HepG2 (cell line): ENCODE results near the gene PIN4. TPM values are rescaled to one million over a fixed set of nuclear protein-coding genes. Genes with fewer than 3 reads are reported as not detected.

Source experiments
- ATAC-seq: fragments of 200-7000 bp; cut with Tn5 transposase; 3 replicates; pipeline ENCODE4 v1.9.1; 2020; ENCODE audit warnings: mild to moderate bottlenecking, moderate library complexity
- BruUV-seq: library from RNA; stranded (reverse); fragments of 400-500 nt; replicated peaks from 2 replicates; lab custom pipeline; 2021; lab: Mats Ljungman, UMichigan
- CTCF ChIA-PET: fragments of 300-600 bp; formaldehyde crosslinking; extraction: SDS; loops from one replicate; lab custom pipeline; 2021; ENCODE audit warnings: low total read pairs, inconsistent platforms, low intra/inter-chr PET ratio; lab: Yijun Ruan, JAX
- POLR2A ChIA-PET: fragments of 350-600 bp; sonication (Branson Sonifier 250); formaldehyde crosslinking; loops from one replicate; lab custom pipeline; 2020; ENCODE audit warnings: antibody characterized with exemption, inconsistent platforms; lab: Yijun Ruan, JAX
- DNase-seq: peaks from one replicate; pipeline ENCODE4 v3.0.0-alpha.2; 2015; ENCODE audit warnings: low spot score
- FAIRE-seq: peaks from 3 replicates; lab custom pipeline; 2011; peaks lifted over from hg19 to GRCh38; lab: Jason Lieb, UNC
- H2AFZ ChIP-seq: one replicate; pipeline ENCODE4 v1.6.1; 2011; ENCODE audit warnings: low read length, inconsistent platforms
- H3K27ac ChIP-seq: fragments of 300-600 bp; 3 replicates; pipeline ENCODE4 v1.8.0; 2011; ENCODE audit warnings: mixed run types, mild to moderate bottlenecking, mixed read lengths, low read length, inconsistent platforms; ENCODE audit not compliant: insufficient read depth; ENCODE audit errors: extremely low read length
- H3K27me3 ChIP-seq, 2 experiments: fragments of 200-600 bp in 1 of 2; 2 replicates in 1 of 2; 3 replicates in 1 of 2; pipeline versions ENCODE4 v1.6.0 to v1.8.0; 2011; ENCODE audit warnings: low read length in 2 of 2, mild to moderate bottlenecking in 2 of 2, moderate library complexity in 2 of 2, inconsistent platforms in 1 of 2; ENCODE audit not compliant: insufficient read depth in 2 of 2, control insufficient read depth in 1 of 2
- H3K36me3 ChIP-seq, 2 experiments: fragments of 200-600 bp in 1 of 2; replicated peaks in 1 of 2; 2 replicates in 1 of 2; 3 replicates in 1 of 2; pipeline versions ENCODE4 v1.5.1 to v1.8.0; 2011; ENCODE audit warnings: low read length in 2 of 2, inconsistent platforms in 1 of 2; ENCODE audit not compliant: insufficient read depth in 2 of 2, control insufficient read depth in 1 of 2
- H3K4me1 ChIP-seq: 2 replicates; pipeline ENCODE4 v1.5.1; 2012; ENCODE audit warnings: low read length, inconsistent platforms; ENCODE audit not compliant: insufficient read depth
- H3K4me2 ChIP-seq: 2 replicates; pipeline ENCODE4 v1.6.0; 2011; ENCODE audit warnings: low read depth, low read length, inconsistent platforms
- H3K4me3 ChIP-seq, 3 experiments: fragments of 200-600 bp in 1 of 3; sonication (generic), shearing (Covaris generic) in 1 of 3; replicated peaks in 1 of 3; 2 replicates each; pipeline ENCODE4 v1.5.1; 2011 to 2016; ENCODE audit warnings: low read length in 3 of 3, inconsistent platforms in 2 of 3, low read depth in 2 of 3, mild to moderate bottlenecking in 2 of 3, control low read depth in 1 of 3, mixed read lengths in 1 of 3; ENCODE audit not compliant: insufficient read depth in 1 of 3
- H3K79me2 ChIP-seq: one replicate; pipeline ENCODE4 v1.6.1; 2011; ENCODE audit warnings: low read length, inconsistent platforms; ENCODE audit not compliant: insufficient read depth
- H3K9ac ChIP-seq: 2 replicates; pipeline ENCODE4 v1.6.0; 2011; ENCODE audit warnings: mild to moderate bottlenecking, low read depth, low read length, inconsistent platforms; ENCODE audit not compliant: insufficient read depth
- H3K9me3 ChIP-seq: 2 replicates; pipeline ENCODE4 v1.5.1; 2012; ENCODE audit warnings: mild to moderate bottlenecking, low read length
- H4K20me1 ChIP-seq: 2 replicates; pipeline ENCODE4 v1.6.0; 2011; ENCODE audit warnings: inconsistent platforms, mild to moderate bottlenecking, low read length, moderate library complexity; ENCODE audit not compliant: insufficient read depth
- DR1 ChIP-seq: sonication (generic); formaldehyde crosslinking; IDR thresholded peaks from 2 replicates; pipeline ENCODE4 v1.8.0; 2021; ENCODE audit warnings: mild to moderate bottlenecking, missing genetic modification reagents, inconsistent platforms
- FOXK2 ChIP-seq: fragments of 450-650 bp; IDR thresholded peaks from 2 replicates; pipeline ENCODE4 v1.6.1; 2016
- GATAD1 ChIP-seq: IDR thresholded peaks from 2 replicates; pipeline ENCODE4 v1.6.1; 2016; ENCODE audit warnings: missing genetic modification reagents, missing compliant biosample characterization
- HDAC1 ChIP-seq: sonication (generic); formaldehyde crosslinking; IDR thresholded peaks from 2 replicates; pipeline ENCODE4 v1.5.1; 2020; ENCODE audit warnings: mild to moderate bottlenecking, missing genetic modification reagents
- RARA ChIP-seq: IDR thresholded peaks from 2 replicates; pipeline ENCODE4 v1.6.1; 2016; ENCODE audit warnings: missing genetic modification reagents, missing compliant biosample characterization
- ZNF749 ChIP-seq: sonication (generic); formaldehyde crosslinking; IDR thresholded peaks from 2 replicates; pipeline ENCODE4 v1.8.0; 2022; ENCODE audit warnings: mild to moderate bottlenecking, missing genetic modification reagents, moderate library complexity, borderline replicate concordance
- WGBS: methylation state at CpG from one replicate; pipeline ENCODE4 v1.1.6; 2017; ENCODE audit warnings: low lambda C conversion rate; 5-methylcytosine and 5-hydroxymethylcytosine counted together
- in situ Hi-C: cut with HindIII; loops from 2 replicates; pipeline ENCODE4 v1.10.0; 2017; ENCODE audit warnings: low pct_unique_long_range_greater_than_20kb; ENCODE audit not compliant: extremely low pct_ligation_motif_present
- intact Hi-C: fragments of 100-400 bp; cut with micrococcal nuclease; formaldehyde crosslinking; loops from one replicate; pipeline ENCODE4 v1.10.0; 2022; ENCODE audit not compliant: unreplicated experiment
- polyA plus RNA-seq, 8 experiments: library from polyadenylated mRNA; depleted of rRNA in 3 of 8; stranded (reverse) in 7 of 8; unstranded in 1 of 8; fragments of >200 nt; fragmentation: Illumina TruSeq in 4 of 8; extraction: Trizol in 4 of 8; gene quantifications; 2 replicates each; pipeline versions ENCODE4 v1.2.1 to v1.2.3, GENCODE V29; 2011 to 2016; ENCODE audit warnings: low read depth in 4 of 8, missing spikeins in 1 of 8, mixed read lengths in 1 of 8; ENCODE audit not compliant: insufficient read depth in 1 of 8
- total RNA-seq, 5 experiments: library from RNA; depleted of rRNA; stranded (reverse); fragments of >200 nt; fragmentation: Illumina TruSeq; extraction: Trizol; gene quantifications; 2 replicates each; pipeline ENCODE4 v1.2.3, GENCODE V29; 2016; ENCODE audit warnings: low read depth in 1 of 5
- TF ChIP-seq, protein P1 (sequence below): IDR thresholded peaks from 2 replicates; pipeline ENCODE4 v1.6.1; 2012; ENCODE audit warnings: inconsistent platforms
- TF ChIP-seq, protein P2 (sequence below): sonication (generic); formaldehyde crosslinking; conservative IDR thresholded peaks from 2 replicates; pipeline ENCODE4 v1.8.0; 2022; ENCODE audit warnings: missing genetic modification reagents

PIN4 gene
- total and polyA plus RNA-seq, 2 of the 13 experiments (the other 11 are each of a cell fraction or from before 2014, with no cell fraction given), result 12.6 to 29.5 TPM

DNA sequence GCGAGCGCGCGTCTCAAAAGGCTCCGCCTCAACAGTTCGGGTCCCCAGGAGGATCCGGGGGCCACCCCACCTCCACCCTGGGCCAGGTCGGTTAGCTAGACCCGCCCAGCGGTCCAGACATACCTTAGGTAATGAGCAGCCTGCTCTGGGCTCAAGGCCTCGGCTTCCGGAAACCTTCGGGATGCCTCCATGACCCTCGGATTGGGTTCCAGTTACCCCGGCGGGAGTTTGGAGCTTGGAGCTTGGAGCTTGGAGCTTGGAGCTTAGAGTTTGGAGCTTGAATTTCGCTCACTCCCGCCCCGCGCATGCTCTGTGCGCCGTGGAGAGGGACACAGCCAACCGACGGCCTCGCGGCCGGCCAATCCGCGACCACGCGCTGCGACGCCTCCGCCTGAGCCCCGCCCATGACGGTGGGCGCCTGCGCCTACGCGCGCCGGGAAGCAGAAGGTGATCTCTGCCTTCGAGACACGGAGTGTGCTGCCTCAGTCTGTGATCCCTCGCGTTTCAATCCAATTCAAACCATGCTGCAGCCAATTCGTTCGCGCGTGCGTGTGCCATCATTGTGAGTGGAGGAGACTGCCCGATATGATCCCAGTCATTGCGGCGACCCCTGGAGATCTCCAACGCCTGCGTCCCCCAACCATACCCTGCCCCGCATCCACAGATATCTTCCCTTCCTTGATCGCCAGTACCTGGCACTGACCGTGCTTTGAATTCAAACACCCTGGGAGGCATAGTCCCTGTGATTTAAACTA, 57.3 kb downstream of the PIN4 start, which contains the start of gene ERCC6L (continued):
- peak; percentile 40; the same call in 1 of the 2 replicates for TF ChIP-seq GATAD1 (CRISPR knock-in tag)
- TF ChIP-seq ZNF749 (CRISPR knock-in tag), result no peak
- TF ChIP-seq HDAC1 (CRISPR knock-in tag), result peak; percentile 80
- TF ChIP-seq, protein P1, sequence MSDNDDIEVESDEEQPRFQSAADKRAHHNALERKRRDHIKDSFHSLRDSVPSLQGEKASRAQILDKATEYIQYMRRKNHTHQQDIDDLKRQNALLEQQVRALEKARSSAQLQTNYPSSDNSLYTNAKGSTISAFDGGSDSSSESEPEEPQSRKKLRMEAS, result peak; percentile 72

DNA sequence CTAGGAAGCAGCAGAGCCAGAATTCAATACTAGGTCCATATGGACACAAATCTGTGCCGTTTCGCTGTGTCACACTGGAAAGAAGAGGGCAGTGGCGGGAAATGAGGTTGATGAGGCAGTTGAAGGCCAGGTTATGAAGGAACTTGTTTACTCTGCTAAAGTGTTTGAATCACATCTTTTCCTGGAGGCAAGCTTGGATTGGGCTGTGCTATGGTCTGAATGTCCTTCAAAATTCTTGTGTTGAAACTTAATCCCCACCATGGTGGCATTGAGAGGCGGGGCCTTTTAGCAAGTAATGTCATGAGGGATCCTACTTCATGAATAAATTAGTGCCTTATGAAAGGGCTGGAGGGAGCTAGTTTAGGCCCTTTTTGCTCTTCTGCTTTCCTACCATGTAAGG, 59.4 kb downstream of the PIN4 start:
- H3K9me3 ChIP-seq, result no peaks in the 10 kb centered on the region
- H3K27me3 ChIP-seq, result no peaks in the 10 kb centered on the region
- ATAC-seq (no peak), FAIRE-seq (no peak), DNase-seq (peak; percentile 9)
- no peak overlapping the region for H3K4me2 ChIP-seq
- BruUV-seq, result no TSS peak
- H2AFZ ChIP-seq, result no peak overlapping the region
- intact Hi-C loops (no loop called here), in situ Hi-C loops (no loop called here)
- POLR2A ChIA-PET, result no interaction called here
- CTCF ChIA-PET, result no interaction called here
- TF ChIP-seq RARA (CRISPR knock-in tag), result 0 out of 2 replicates have a peak, but pooled peaks have one; percentile 19
- no peak for TF ChIP-seq FOXK2
- no peak for TF ChIP-seq DR1 (CRISPR knock-in tag)
- TF ChIP-seq, protein P2, sequence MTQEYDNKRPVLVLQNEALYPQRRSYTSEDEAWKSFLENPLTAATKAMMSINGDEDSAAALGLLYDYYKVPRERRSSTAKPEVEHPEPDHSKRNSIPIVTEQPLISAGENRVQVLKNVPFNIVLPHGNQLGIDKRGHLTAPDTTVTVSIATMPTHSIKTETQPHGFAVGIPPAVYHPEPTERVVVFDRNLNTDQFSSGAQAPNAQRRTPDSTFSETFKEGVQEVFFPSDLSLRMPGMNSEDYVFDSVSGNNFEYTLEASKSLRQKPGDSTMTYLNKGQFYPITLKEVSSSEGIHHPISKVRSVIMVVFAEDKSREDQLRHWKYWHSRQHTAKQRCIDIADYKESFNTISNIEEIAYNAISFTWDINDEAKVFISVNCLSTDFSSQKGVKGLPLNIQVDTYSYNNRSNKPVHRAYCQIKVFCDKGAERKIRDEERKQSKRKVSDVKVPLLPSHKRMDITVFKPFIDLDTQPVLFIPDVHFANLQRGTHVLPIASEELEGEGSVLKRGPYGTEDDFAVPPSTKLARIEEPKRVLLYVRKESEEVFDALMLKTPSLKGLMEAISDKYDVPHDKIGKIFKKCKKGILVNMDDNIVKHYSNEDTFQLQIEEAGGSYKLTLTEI (CRISPR knock-in tag), result no peak
- H3K4me3 ChIP-seq, result no peak overlapping the region
- H4K20me1 ChIP-seq, result no peaks in the 10 kb centered on the region
- H3K9ac ChIP-seq, result no peak overlapping the region
- H3K36me3 ChIP-seq, result no peaks in the 10 kb centered on the region
- no peak overlapping the region for H3K27ac ChIP-seq
- H3K4me1 ChIP-seq, result no peaks in the 10 kb centered on the region
- H3K79me2 ChIP-seq, result no peaks in the 10 kb centered on the region
- WGBS, result 52% methylated on average over 3 of the region's 4 CpGs
